Spleen (tissue), 7 donors: ENCODE data around the gene CDK2AP2.

Source experiments
- POLR2A ChIP-seq, 3 donors: fragments of 450-650 bp; IDR thresholded peaks; one replicate each; pipeline ENCODE4 v1.5.1; 2017; ENCODE audit warnings: antibody characterized with exemption in 3 of 3, mild to moderate bottlenecking in 1 of 3
- POLR2AphosphoS5 ChIP-seq, 3 donors: sonication (generic); formaldehyde crosslinking; IDR thresholded peaks; one replicate each; pipeline ENCODE4 v1.5.1; 2017; ENCODE audit warnings: antibody characterized with exemption in 3 of 3
- TF ChIP-seq, protein P1 (sequence below), 11 experiments: fragments of 200-600 bp in 7 of 11; fragments of 450-650 bp in 4 of 11; sonication (generic) in 4 of 11; IDR thresholded peaks in 8 of 11; conservative IDR thresholded peaks in 3 of 11; 1 replicate in 7 of 11; 2 replicates in 4 of 11; pipeline versions ENCODE4 v1.4.0 to v1.8.0; 2016 to 2021; ENCODE audit warnings: antibody characterized with exemption in 11 of 11, inconsistent platforms in 4 of 11, mild to moderate bottlenecking in 1 of 11
- donor health status: DM: no; HTN: no; CAD: no; lungs with moderate emphysema.
- donor health status: DM: no; HTN: no; CAD: no.
- donor health status: DM: no; HTN: no; CAD: no.

DNA sequence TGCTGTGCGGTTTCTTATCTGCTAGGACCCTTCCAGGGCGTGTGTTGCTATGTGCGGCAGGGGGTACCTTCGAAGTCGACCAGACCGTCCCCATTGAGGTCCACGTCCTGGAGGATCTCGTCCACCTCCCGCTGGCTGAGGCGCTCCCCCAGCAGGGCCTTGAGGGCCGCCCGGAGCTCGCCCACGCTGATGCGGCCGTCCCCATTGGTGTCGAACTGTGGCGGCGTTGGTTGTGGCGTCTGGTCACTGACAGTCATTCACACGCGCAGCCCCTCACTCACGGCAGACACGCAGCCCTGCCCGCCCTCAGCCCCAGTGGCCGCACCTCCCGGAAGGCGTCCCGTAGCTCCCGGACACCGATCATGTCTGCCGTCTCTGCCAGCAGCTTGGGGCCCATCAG, 11.8 kb upstream of the CDK2AP2 start:
- TF ChIP-seq POLR2A (IDR thresholded peaks at IDR 0.05), result no peak
- TF ChIP-seq, protein P1, sequence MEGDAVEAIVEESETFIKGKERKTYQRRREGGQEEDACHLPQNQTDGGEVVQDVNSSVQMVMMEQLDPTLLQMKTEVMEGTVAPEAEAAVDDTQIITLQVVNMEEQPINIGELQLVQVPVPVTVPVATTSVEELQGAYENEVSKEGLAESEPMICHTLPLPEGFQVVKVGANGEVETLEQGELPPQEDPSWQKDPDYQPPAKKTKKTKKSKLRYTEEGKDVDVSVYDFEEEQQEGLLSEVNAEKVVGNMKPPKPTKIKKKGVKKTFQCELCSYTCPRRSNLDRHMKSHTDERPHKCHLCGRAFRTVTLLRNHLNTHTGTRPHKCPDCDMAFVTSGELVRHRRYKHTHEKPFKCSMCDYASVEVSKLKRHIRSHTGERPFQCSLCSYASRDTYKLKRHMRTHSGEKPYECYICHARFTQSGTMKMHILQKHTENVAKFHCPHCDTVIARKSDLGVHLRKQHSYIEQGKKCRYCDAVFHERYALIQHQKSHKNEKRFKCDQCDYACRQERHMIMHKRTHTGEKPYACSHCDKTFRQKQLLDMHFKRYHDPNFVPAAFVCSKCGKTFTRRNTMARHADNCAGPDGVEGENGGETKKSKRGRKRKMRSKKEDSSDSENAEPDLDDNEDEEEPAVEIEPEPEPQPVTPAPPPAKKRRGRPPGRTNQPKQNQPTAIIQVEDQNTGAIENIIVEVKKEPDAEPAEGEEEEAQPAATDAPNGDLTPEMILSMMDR (IDR thresholded peaks at IDR 0.05 in 8 of 11, conservative IDR thresholded peaks at IDR 0.05 in 3 of 11), result no peak
- no peak for TF ChIP-seq POLR2AphosphoS5 (IDR thresholded peaks at IDR 0.05)
